Measurements from ENCODE around the gene SLC43A2. TPM values are rescaled to one million over a fixed set of nuclear protein-coding genes. Genes with fewer than 3 reads are reported as not detected.

SLC43A2 gene
- total and polyA plus RNA-seq, 2 of the 13 experiments (the other 11 are each of a cell fraction or from before 2014, with no cell fraction given): 7.3 to 20.0 TPM

GRCh38 chr17:1604831-1605528 is 23.7 kb downstream of the SLC43A2 start (continued):
- TF ChIP-seq FUBP1 (CRISPR knock-in tag; IDR thresholded peaks at IDR 0.05; ENCODE audit: borderline replicate concordance): no peak
- TF ChIP-seq ZNF879 (CRISPR knock-in tag; IDR thresholded peaks at IDR 0.05): no peak
- no peak for TF ChIP-seq ZNF503 (CRISPR knock-in tag; IDR thresholded peaks at IDR 0.05)
- no peak for TF ChIP-seq HMGXB3 (CRISPR knock-in tag; IDR thresholded peaks at IDR 0.05; ENCODE audit: borderline replicate concordance)
- no peak for TF ChIP-seq AKNA (CRISPR knock-in tag; IDR thresholded peaks at IDR 0.05; ENCODE audit: borderline replicate concordance)
- TF ChIP-seq PRDM15 (CRISPR knock-in tag; IDR thresholded peaks at IDR 0.05): no peak
- no peak for TF ChIP-seq PAX8 (CRISPR knock-in tag; IDR thresholded peaks at IDR 0.05; ENCODE audit: borderline replicate concordance)
- no peak for TF ChIP-seq PLSCR1 (CRISPR knock-in tag; IDR thresholded peaks at IDR 0.05; ENCODE audit: borderline replicate concordance)
- no peak for TF ChIP-seq TP53 (CRISPR knock-in tag; conservative IDR thresholded peaks at IDR 0.05)

Measured in HepG2 (cell line).